GM19043 (cell line): Measurements from ENCODE around the gene HDDC3.

Experiments used
- ATAC-seq: cut with Tn5 transposase; IDR thresholded peaks from one replicate; pipeline ENCODE4 v1.9.1; 2021; ENCODE audit warnings: low read depth; ENCODE audit not compliant: unreplicated experiment

HDDC3 gene

DNA sequence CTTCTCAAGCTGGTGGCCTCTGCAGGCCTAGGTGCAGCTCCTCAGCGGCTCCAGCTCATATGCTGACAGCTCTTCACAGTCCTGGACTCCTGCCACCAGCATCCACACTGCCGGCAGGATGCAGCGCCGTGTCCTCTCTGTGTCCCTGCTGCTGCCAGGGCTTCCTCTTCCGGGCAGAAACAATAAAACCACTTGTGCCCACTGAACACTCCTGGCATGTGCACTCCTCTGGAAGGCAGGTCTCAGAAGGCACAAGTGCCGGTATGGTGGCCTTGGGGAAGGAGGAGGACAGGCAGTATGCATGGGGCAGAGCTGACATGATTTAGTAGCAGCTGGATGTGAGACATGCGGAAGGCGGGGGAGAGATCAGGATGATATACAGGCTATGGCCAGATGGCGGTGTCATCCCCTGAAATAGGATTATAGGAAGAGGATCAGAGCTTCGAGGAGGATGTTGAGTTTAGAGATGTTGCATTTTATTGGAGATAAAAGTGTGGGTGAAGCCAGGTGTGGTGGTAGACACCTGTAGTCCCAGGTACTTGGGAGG lies 36.7 kb downstream of the HDDC3 start:
- ATAC-seq = no peak

DNA sequence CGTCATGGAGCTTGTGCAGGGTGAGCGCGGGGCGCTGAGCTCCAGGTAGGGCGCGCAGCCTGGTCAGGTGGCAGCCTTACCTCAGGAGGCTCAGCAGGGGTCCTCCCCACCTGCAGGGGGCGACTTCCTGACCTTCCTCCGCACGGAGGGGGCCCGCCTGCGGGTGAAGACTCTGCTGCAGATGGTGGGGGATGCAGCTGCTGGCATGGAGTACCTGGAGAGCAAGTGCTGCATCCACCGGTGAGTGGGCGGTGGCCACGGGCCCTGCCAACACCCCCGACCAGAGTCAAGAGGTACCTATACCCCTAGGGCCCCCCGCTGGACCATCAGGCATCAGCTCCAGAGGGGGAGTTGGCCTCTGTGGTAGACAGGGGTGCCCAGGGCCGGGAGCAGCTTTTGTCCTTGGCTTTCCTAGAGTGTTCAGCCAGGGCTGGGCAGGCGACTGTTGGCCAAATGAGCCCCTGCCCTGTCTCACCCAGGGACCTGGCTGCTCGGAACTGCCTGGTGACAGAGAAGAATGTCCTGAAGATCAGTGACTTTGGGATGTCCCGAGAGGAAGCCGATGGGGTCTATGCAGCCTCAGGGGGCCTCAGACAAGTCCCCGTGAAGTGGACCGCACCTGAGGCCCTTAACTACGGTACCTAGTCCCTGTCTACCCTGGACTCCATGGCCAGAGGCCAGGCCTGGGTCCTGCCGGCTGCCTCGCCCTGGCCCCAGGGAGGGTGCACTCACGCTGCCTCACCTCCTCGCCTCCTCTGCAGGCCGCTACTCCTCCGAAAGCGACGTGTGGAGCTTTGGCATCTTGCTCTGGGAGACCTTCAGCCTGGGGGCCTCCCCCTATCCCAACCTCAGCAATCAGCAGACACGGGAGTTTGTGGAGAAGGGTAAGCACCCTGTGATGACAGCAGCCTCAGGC lies 38.9 kb downstream of the HDDC3 start:
- ATAC-seq = no peak

DNA sequence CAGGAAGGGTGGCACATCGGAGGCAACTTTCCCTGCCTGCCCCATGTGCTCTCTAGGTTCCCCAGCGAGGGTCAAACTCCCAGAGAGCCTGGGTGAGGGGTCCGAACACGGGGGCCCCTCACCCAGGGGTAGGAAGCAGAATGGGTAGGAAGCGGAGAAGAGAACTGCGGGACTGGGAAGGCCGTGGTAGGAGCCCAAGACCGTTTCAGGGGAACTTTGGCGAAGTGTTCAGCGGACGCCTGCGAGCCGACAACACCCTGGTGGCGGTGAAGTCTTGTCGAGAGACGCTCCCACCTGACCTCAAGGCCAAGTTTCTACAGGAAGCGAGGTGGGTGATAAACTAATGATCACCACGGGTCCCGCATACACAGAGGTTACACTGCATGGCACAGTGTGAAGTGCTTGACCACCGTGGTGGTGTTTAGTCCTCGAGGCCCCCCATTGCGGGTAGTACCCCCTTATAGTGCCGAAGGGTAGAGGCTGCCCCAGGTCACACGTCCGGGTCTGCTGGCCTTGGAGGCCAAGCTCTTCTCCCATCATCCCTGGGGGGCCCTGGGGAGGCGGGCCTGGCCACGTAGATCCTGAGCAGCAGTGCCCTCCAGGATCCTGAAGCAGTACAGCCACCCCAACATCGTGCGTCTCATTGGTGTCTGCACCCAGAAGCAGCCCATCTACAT lies 39.7 kb downstream of the HDDC3 start:
- no peak for ATAC-seq

DNA sequence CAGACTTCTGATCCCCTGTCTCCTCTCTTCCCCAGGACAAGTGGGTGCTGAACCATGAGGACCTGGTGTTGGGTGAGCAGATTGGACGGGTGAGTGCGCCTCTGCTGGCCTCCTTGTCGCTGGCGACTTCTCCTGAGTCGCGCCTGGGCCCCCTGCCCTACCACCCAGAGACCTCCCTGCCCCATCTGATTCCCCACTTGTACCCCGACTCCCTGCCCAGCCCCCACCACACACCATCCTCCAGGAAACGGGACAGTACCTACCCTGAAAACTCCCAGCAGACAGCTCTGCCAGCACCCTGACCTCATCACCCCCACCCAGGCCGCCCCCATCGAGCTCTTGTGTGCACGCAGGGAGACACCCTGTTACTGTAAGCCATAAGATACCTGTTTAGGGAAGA lies 40.3 kb downstream of the HDDC3 start:
- no peak for ATAC-seq

DNA sequence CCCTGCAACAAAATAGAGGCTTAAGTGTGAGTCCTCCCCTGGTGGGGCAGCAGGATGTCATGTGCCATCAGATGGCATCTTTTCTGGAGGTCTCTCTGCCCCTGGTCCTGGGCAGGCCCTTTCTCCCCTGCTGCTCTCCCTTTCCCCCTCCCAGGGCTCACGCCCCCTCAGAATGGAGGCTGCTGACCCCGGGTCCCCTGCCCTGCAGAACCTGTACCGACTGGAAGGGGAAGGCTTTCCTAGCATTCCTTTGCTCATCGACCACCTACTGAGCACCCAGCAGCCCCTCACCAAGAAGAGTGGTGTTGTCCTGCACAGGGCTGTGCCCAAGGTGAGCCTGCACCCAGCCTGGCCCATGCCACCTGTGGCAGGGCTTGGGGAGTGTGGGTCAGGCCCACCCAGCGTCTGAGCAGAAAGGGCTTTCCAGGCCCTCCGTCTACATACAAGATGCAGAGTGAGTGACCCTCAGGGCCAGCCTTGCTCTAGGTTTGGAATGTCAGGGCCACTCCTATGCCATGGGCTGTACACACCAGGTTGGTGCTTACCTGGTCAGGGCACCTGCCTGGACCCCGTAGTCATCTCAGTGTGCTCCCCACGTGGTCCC lies 40.9 kb downstream of the HDDC3 start:
- no peak for ATAC-seq

DNA sequence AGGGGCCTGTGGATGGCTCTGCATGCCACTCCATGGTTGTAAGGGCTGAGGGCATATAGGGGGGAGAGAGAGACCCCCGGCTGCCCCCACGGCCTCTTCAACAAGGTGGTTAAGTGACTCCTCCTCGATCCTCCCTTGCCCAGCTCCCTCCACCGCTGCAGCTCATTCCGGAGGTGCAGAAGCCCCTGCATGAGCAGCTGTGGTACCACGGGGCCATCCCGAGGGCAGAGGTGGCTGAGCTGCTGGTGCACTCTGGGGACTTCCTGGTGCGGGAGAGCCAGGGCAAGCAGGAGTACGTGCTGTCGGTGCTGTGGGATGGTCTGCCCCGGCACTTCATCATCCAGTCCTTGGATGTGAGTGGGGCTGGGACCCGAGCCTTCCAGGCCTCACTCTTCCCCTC lies 41.5 kb downstream of the HDDC3 start:
- ATAC-seq = no peak

DNA sequence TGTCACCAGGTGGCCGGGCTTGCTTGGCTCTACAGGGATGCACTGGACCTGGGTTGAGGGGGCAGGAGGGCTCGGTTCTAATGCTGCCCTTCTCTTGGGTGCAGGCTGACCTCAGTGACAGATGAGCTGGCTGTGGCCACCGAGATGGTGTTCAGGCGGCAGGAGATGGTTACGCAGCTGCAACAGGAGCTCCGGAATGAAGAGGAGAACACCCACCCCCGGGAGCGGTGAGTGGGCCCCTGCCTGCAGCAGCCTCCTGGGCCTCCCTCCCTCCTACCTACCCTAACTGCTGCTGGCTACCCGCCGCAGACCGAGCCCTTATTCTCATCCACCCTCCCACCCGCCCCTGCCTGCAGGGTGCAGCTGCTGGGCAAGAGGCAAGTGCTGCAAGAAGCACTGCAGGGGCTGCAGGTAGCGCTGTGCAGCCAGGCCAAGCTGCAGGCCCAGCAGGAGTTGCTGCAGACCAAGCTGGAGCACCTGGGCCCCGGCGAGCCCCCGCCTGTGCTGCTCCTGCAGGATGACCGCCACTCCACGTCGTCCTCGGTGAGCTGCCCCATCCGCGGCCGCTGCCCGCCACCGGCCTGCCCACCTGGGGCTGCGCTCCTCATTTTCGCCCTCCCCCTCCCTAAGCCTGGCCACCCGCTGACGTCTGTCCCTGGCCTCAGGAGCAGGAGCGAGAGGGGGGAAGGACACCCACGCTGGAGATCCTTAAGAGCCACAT lies 42.5 kb downstream of the HDDC3 start:
- ATAC-seq = no peak

DNA sequence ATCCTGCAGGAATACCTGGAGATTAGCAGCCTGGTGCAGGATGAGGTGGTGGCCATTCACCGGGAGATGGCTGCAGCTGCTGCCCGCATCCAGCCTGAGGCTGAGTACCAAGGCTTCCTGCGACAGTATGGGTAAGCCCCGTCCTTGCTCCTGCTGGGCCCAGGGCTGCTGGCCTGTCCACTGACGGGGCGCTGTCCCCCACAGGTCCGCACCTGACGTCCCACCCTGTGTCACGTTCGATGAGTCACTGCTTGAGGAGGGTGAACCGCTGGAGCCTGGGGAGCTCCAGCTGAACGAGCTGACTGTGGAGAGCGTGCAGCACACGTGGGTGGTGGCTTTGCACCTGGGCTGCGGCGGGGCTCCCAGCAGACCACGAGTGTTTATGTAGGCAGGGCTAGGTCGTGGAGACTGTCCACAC lies 43.0 kb downstream of the HDDC3 start:
- ATAC-seq = no peak

DNA sequence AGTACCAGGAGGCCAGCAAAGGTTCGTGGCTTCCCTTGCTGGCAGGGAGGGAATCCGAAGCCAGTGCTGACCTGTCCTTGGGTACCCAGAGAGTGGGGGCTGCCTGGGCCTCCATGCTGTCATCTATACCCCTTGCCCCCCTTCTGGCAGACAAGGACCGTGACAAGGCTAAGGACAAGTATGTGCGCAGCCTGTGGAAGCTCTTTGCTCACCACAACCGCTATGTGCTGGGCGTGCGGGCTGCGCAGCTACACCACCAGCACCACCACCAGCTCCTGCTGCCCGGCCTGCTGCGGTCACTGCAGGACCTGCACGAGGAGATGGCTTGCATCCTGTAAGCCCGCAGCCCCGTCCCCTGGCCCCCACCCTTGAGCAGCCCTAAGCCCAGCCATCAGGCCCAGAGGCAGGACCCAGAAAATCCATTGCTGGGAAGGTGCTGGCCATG lies 45.3 kb downstream of the HDDC3 start:
- no peak for ATAC-seq

DNA sequence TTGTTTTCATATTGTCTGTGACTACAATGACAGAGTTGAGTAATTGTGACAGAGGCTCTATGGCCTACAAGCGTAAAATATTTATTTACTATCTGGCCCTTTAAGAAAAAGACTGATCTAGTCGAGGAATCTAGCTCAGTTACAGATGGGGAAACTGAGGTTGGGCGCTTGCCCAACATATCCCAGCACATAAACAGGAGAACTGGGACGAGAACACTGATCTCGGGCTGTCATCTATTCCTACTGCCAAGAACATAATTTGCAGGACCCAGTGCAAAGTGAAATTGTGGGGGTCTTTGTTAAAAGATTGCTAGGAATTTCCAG lies 46.1 kb downstream of the HDDC3 start:
- no peak for ATAC-seq

DNA sequence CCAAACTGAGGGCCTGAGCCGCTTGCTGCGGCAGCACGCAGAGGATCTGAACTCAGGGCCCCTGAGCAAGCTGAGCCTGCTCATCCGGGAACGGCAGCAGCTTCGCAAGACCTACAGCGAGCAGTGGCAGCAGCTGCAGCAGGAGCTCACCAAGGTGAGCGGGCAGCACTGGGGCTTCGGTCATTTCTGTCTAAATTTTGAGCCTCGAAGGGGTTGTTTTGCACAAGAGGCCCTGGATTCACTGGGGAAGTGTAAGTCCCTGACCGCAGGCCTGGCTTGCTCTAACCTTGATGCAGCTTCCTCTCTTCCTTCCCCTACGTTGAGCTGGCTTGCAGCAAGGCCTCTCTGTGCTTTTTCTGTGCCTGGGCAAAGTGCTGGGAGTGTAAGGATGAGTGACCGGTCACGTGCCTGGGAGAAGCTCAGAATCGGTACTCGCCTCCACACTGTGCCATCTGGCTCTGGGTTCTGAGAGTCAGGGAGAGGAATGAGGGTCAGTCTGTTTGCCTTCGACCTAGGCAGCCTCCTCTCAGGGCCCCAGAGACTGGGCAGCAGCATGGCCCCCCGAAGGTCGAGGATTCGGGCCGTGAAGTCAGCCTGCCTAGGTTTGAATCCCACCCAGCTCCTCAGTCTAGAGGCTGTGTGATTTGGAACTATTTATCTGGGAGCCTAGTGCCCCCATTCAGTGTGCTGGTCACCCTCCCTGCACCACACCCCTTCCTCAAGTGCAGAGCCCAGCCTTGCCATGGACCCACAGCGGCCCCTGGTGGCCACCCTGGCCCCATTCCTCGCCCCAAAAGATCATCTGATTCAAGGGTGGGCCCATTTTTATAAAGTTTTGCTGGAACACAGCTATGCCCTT lies 46.7 kb downstream of the HDDC3 start:
- no peak for ATAC-seq

DNA sequence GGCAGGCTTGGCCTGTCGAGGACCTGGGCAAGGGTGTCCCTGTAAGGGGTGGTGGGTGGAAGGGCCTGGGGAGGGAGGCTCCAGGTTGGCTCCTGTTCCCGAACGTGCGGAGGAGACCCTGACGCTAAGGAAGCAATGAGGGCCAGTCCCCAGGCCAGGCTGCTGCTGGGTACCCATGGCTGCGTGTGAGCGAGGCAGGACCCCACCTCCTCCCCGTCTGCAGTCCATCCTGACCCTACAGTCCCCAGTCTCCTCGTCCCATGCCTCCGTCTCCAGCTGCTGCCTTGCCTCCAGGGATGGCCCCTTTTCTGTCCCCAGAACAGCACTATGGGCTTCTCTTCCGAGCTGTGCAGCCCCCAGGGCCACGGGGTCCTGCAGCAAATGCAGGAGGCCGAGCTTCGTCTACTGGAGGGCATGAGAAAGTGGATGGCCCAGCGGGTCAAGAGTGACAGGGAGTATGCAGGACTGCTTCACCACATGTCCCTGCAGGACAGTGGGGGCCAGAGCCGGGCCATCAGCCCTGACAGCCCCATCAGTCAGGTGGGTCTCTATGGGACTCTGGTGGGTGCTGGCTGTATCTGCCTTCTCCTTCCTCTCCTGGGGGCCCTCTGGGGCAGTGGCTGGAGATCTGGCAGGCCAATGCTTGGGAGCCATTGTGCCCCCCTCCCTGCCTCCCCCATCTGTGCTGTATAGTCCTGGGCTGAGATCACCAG lies 47.5 kb downstream of the HDDC3 start:
- ATAC-seq = no peak

DNA sequence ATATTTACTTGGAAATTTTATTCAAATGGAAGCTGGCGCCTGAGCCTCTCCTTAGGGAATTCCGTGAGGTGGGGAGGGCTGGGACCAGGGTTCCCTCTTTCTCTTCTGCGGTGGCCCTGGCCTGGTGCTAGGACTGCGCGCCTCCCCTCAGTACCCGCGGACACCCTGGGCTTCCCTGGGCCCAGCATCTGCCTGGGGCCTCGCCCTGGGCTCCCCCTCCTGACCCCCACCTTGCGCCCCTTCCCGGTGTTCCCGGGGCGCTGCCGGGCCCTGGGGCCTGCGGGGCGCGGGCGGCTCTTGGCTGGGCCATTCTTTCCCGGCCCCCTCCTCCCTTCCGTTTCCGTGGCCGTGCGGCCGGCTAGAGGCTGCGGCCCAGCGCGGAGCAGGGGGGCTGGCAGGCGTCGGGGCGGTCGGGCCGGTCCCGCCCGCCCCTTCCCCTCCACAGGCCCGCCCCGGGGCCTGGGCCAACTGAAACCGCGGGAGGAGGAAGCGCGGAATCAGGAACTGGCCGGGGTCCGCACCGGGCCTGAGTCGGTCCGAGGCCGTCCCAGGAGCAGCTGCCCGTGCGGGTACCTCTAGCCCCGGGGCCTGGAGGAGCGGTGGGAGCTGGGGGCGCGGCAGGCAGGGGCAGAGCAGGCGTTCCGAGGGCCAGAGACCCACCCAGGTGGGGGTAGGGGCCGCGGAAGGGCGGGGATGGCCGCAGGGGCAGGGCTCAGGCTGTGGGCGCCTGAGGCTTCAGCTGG lies 48.2 kb downstream of the HDDC3 start, which contains the start of gene FES:
Gene FES, plus strand, starts transcription at position 529 of the 743 bp plus-strand sequence. CDS start 542 bp downstream, outside the sequence.
- no peak for ATAC-seq

DNA sequence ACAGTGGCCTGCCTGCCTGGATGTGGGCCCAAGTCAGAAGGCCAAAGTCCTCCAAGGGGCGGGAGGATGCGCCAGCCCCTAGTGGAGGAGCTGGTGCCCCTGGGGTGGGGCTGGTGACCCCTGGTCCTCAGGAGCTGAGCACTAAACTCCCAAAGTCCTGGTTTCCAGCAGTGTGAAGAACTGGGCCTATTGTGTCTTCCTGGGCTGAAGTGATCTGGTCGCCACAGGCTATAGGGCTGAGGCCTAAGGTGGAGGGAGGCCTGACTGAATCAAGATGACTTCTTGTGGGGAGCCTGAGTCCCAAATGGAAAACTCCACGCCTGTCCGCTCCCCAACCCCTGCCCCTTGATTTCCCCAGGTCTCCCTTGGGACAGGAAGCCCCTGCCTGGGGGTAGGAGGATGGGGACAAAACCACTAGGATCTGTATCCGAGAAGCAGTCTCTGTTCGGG lies 48.8 kb downstream of the HDDC3 start:
- no peak for ATAC-seq

DNA sequence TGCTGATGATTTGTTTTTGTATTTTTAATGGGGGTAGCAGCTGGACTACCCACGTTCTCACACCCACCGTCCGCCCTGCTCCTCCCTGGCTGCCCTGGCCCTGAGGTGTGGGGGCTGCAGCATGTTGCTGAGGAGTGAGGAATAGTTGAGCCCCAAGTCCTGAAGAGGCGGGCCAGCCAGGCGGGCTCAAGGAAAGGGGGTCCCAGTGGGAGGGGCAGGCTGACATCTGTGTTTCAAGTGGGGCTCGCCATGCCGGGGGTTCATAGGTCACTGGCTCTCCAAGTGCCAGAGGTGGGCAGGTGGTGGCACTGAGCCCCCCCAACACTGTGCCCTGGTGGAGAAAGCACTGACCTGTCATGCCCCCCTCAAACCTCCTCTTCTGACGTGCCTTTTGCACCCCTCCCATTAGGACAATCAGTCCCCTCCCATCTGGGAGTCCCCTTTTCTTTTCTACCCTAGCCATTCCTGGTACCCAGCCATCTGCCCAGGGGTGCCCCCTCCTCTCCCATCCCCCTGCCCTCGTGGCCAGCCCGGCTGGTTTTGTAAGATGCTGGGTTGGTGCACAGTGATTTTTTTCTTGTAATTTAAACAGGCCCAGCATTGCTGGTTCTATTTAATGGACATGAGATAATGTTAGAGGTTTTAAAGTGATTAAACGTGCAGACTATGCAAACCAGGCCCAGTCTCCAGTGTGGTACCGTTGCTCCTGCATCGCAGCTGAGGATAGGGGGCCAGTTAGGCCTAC lies 49.4 kb downstream of the HDDC3 start:
- ATAC-seq = no peak

DNA sequence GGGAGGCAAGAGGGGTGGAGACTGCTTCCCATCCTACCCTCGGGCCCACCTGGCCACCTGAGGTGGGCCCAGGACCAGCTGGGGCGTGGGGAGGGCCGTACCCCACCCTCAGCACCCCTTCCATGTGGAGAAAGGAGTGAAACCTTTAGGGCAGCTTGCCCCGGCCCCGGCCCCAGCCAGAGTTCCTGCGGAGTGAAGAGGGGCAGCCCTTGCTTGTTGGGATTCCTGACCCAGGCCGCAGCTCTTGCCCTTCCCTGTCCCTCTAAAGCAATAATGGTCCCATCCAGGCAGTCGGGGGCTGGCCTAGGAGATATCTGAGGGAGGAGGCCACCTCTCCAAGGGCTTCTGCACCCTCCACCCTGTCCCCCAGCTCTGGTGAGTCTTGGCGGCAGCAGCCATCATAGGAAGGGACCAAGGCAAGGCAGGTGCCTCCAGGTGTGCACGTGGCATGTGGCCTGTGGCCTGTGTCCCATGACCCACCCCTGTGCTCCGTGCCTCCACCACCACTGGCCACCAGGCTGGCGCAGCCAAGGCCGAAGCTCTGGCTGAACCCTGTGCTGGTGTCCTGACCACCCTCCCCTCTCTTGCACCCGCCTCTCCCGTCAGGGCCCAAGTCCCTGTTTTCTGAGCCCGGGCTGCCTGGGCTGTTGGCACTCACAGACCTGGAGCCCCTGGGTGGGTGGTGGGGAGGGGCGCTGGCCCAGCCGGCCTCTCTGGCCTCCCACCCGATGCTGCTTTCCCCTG lies 50.2 kb downstream of the HDDC3 start:
- ATAC-seq = no peak
